ENCODE measurements around the gene AQP3.

- TF ChIP-seq, protein P1, sequence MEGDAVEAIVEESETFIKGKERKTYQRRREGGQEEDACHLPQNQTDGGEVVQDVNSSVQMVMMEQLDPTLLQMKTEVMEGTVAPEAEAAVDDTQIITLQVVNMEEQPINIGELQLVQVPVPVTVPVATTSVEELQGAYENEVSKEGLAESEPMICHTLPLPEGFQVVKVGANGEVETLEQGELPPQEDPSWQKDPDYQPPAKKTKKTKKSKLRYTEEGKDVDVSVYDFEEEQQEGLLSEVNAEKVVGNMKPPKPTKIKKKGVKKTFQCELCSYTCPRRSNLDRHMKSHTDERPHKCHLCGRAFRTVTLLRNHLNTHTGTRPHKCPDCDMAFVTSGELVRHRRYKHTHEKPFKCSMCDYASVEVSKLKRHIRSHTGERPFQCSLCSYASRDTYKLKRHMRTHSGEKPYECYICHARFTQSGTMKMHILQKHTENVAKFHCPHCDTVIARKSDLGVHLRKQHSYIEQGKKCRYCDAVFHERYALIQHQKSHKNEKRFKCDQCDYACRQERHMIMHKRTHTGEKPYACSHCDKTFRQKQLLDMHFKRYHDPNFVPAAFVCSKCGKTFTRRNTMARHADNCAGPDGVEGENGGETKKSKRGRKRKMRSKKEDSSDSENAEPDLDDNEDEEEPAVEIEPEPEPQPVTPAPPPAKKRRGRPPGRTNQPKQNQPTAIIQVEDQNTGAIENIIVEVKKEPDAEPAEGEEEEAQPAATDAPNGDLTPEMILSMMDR (conservative IDR thresholded peaks at IDR 0.05; ENCODE audit: low read depth, low read length): no peak
- TF ChIP-seq CHD1 (IDR thresholded peaks at IDR 0.05; ENCODE audit: low read depth, low read length) (no peak), POLR2A (IDR thresholded peaks at IDR 0.05; ENCODE audit: low read depth, low read length) (no peak), MAFK (IDR thresholded peaks at IDR 0.05; ENCODE audit: low read depth, low read length) (no peak)
- TF ChIP-seq, protein P2, sequence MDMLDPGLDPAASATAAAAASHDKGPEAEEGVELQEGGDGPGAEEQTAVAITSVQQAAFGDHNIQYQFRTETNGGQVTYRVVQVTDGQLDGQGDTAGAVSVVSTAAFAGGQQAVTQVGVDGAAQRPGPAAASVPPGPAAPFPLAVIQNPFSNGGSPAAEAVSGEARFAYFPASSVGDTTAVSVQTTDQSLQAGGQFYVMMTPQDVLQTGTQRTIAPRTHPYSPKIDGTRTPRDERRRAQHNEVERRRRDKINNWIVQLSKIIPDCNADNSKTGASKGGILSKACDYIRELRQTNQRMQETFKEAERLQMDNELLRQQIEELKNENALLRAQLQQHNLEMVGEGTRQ (IDR thresholded peaks at IDR 0.05; ENCODE audit: low read depth, low read length): no peak
Measured at GRCh38 chr9:33461492-33461891, 14.1 kb upstream of the AQP3 start.
